DOHH2 (cell line): ENCODE data around the gene GRIN2D.

Experiments used
- CTCF ChIP-seq: fragments of 200-600 bp; sonication (generic); IDR thresholded peaks from one replicate; pipeline ENCODE4 v1.5.1; 2014; ENCODE audit warnings: antibody characterized with exemption, mild to moderate bottlenecking, low read depth, low read length; ENCODE audit not compliant: poor library complexity, severe bottlenecking
- EZH2phosphoT487 ChIP-seq: fragments of 200-600 bp; sonication (generic); IDR thresholded peaks from 2 replicates; pipeline ENCODE4 v1.6.1; 2017; ENCODE audit warnings: borderline replicate concordance, mild to moderate bottlenecking, antibody characterized with exemption, low read length, moderate library complexity, mixed read lengths

- no peak for TF ChIP-seq EZH2phosphoT487
- no peak for TF ChIP-seq CTCF
Observed at GRCh38 chr19:48433337-48433736, 39.9 kb downstream of the GRIN2D start.
